ENCODE measurements around the gene LDLR.
"Not testable (repeated sequence)": the region's sequence is repeated elsewhere in the genome, so short reads cannot be mapped to it uniquely, and the experiment has no call there.

Gene LDLR

GRCh38 chr19:11173516-11174155 is 84.4 kb downstream of the LDLR start:
- DNase-seq (ENCODE audit: low read depth in 2 of 2): no peak

- no peak for DNase-seq (ENCODE audit: low read depth in 2 of 2)
These were observed 85.1 kb downstream of the LDLR start for GRCh38 chr19:11174336-11174735.

- no peak for DNase-seq (ENCODE audit: low read depth in 2 of 2)
These were observed 86.7 kb downstream of the LDLR start for GRCh38 chr19:11175920-11176319.

- no peak for DNase-seq (ENCODE audit: low read depth in 2 of 2)
These were observed 87.4 kb downstream of the LDLR start for GRCh38 chr19:11176466-11177193.

GRCh38 chr19:11177592-11177991 is 88.3 kb downstream of the LDLR start:
- DNase-seq (ENCODE audit: low read depth in 2 of 2): no peak

GRCh38 chr19:11179145-11179465 is 89.8 kb downstream of the LDLR start:
- DNase-seq (ENCODE audit: low read depth in 2 of 2): not testable (repeated sequence)

- no peak for DNase-seq (ENCODE audit: low read depth in 2 of 2)
These were observed 90.5 kb downstream of the LDLR start for GRCh38 chr19:11179716-11180297.

- DNase-seq (ENCODE audit: low read depth in 2 of 2): no peak
These were observed 91.1 kb downstream of the LDLR start for GRCh38 chr19:11180346-11180745.

GRCh38 chr19:11180975-11181374 is 91.7 kb downstream of the LDLR start:
- not testable (repeated sequence) for DNase-seq (ENCODE audit: low read depth in 2 of 2)

GRCh38 chr19:11181488-11181887 is 92.2 kb downstream of the LDLR start:
- DNase-seq (ENCODE audit: low read depth in 2 of 2): no peak
